ENCODE measurements around the gene WIPI1.

DNA sequence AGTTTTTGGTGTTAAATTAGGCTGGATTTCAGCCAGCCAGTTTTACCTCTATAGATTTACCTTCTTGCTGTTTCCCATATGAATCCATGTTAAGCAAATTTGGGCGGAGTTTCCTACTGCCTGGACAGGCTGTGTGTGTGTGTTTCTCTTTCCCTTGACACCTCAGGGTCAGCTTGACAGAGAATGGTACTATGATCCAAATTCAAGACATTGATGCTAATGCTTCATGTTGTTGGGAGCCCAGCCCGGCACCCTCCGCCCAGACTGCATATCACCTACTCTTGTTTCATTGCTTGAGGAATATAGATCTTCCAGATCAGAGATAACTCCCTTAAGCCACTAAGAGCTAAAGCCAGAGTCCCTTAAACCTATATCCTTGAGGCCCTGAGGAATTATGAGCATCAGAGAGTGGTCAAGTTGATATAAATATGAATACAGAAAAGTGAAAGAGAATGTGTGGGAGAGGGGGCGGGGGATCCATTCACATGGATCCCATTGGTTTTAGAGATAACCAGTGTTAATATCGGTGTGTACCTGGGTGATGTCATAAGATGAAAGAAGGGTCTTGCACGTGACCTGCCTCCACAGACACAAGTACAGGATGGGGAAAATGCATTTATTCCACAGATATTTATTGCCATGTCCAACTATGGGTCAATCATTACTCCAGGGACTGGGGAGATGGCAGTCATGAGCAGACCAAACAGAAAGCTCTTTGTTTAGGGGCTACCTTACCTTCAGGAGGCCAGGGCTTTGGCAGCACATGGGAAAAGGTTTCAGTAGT, 69.7 kb downstream of the WIPI1 start:
- TF ChIP-seq CTCF (IDR thresholded peaks at IDR 0.05) (no peak), EP300 (IDR thresholded peaks at IDR 0.05; ENCODE audit: low read depth) (no peak)
